Measurements from ENCODE around the gene RLF. TPM values are rescaled to one million over a fixed set of nuclear protein-coding genes. Genes with fewer than 3 reads are reported as not detected.

RLF gene
- total and polyA plus RNA-seq, 9 of the 15 experiments (the other 6 are each of a cell fraction or from before 2014, with no cell fraction given), result 3.6 to 35.0 (median 21.2) TPM

DNA sequence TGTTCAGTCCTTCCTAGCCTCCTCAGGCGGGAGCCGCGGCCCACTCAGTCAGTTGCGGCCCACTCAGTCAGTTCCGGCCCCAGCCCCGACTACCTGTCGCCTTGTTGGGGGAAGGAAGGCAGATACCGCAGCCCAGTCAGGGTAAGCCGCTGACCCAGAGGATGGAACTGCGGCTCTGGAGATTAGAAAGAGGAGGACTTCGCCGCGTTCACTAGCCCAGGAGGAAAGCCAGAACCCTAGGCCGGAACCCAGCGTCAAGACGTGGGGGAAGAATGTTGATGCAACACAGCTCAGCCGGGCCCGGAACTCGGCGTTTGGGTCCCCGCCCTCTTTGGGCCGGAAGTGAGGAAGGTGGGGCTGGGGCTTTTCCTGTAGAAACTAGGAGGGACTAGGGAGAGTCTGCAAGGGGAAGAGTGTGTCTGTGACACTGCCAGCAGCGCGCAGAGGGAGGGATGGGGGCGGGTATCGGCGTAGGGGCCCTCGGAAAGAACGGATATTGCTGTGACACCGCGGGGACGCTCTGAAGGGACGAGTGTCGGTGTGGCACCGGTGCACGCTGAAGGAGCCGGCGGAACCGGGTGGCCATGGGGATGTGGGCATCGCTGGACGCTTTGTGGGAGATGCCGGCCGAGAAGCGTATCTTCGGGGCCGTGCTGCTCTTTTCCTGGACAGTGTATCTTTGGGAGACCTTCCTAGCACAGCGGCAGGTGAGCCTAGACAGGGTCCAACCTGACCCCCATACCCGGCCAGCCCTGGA, 96.7 kb downstream of the RLF start, which contains the start of gene ZMPSTE24 (continued):
- TF ChIP-seq, protein P1, sequence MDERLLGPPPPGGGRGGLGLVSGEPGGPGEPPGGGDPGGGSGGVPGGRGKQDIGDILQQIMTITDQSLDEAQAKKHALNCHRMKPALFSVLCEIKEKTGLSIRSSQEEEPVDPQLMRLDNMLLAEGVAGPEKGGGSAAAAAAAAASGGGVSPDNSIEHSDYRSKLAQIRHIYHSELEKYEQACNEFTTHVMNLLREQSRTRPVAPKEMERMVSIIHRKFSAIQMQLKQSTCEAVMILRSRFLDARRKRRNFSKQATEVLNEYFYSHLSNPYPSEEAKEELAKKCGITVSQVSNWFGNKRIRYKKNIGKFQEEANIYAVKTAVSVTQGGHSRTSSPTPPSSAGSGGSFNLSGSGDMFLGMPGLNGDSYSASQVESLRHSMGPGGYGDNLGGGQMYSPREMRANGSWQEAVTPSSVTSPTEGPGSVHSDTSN (CRISPR knock-in tag; IDR thresholded peaks at IDR 0.05; ENCODE audit: low read depth), result no peak
- TF ChIP-seq, protein P1 (tag; conservative IDR thresholded peaks at IDR 0.05; ENCODE audit: low read depth), result peak; percentile 23; the same call in 1 of the 2 replicates
- peak; percentile 56; the same call in 1 of the 2 replicates for TF ChIP-seq ZNF143 (CRISPR knock-in tag; IDR thresholded peaks at IDR 0.05)
- TF ChIP-seq DACH1 (IDR thresholded peaks at IDR 0.05; ENCODE audit: partially characterized antibody), result no peak
- peak; percentile 66 for TF ChIP-seq ZNF830 (CRISPR knock-in tag; IDR thresholded peaks at IDR 0.05)
- peak; percentile 99 for TF ChIP-seq SP1 (CRISPR knock-in tag; IDR thresholded peaks at IDR 0.05)
- TF ChIP-seq, protein P2, sequence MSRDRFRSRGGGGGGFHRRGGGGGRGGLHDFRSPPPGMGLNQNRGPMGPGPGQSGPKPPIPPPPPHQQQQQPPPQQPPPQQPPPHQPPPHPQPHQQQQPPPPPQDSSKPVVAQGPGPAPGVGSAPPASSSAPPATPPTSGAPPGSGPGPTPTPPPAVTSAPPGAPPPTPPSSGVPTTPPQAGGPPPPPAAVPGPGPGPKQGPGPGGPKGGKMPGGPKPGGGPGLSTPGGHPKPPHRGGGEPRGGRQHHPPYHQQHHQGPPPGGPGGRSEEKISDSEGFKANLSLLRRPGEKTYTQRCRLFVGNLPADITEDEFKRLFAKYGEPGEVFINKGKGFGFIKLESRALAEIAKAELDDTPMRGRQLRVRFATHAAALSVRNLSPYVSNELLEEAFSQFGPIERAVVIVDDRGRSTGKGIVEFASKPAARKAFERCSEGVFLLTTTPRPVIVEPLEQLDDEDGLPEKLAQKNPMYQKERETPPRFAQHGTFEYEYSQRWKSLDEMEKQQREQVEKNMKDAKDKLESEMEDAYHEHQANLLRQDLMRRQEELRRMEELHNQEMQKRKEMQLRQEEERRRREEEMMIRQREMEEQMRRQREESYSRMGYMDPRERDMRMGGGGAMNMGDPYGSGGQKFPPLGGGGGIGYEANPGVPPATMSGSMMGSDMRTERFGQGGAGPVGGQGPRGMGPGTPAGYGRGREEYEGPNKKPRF (IDR thresholded peaks at IDR 0.05; ENCODE audit: low read depth, low read length), result no peak
- TF ChIP-seq ZNF518B (CRISPR knock-in tag; IDR thresholded peaks at IDR 0.05), result no peak
- TF ChIP-seq, protein P3, sequence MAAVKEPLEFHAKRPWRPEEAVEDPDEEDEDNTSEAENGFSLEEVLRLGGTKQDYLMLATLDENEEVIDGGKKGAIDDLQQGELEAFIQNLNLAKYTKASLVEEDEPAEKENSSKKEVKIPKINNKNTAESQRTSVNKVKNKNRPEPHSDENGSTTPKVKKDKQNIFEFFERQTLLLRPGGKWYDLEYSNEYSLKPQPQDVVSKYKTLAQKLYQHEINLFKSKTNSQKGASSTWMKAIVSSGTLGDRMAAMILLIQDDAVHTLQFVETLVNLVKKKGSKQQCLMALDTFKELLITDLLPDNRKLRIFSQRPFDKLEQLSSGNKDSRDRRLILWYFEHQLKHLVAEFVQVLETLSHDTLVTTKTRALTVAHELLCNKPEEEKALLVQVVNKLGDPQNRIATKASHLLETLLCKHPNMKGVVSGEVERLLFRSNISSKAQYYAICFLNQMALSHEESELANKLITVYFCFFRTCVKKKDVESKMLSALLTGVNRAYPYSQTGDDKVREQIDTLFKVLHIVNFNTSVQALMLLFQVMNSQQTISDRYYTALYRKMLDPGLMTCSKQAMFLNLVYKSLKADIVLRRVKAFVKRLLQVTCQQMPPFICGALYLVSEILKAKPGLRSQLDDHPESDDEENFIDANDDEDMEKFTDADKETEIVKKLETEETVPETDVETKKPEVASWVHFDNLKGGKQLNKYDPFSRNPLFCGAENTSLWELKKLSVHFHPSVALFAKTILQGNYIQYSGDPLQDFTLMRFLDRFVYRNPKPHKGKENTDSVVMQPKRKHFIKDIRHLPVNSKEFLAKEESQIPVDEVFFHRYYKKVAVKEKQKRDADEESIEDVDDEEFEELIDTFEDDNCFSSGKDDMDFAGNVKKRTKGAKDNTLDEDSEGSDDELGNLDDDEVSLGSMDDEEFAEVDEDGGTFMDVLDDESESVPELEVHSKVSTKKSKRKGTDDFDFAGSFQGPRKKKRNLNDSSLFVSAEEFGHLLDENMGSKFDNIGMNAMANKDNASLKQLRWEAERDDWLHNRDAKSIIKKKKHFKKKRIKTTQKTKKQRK (IDR thresholded peaks at IDR 0.05; ENCODE audit: borderline replicate concordance, low read depth, low read length), result 0 out of 2 replicates have a peak, but pooled peaks have one; percentile 10
- TF ChIP-seq CBX2 (IDR thresholded peaks at IDR 0.05; ENCODE audit: insufficient read depth, low read length, poor library complexity, severe bottlenecking), result no peak
- TF ChIP-seq ZNF217 (CRISPR knock-in tag; IDR thresholded peaks at IDR 0.05), result no peak
- TF ChIP-seq LCOR (CRISPR knock-in tag; IDR thresholded peaks at IDR 0.05), result peak; percentile 76
